GM08714 (cell line): ENCODE data around the gene ZSCAN1.

Source experiments
- H3K4me3 ChIP-seq: fragments of 200-500 bp; sonication (Bioruptor generic); 2 replicates; pipeline ENCODE4 v1.5.1; 2014; ENCODE audit warnings: mild to moderate bottlenecking, low read length, inconsistent platforms
- ZNF274 ChIP-seq: IDR thresholded peaks from 2 replicates; pipeline ENCODE4 v1.6.1; 2012; ENCODE audit warnings: mild to moderate bottlenecking, low read depth, low read length

ZSCAN1 gene

GRCh38 chr19:58047672-58048071 lies 13.8 kb downstream of the ZSCAN1 start:
- no peak for TF ChIP-seq ZNF274
- H3K4me3 ChIP-seq = no peak overlapping the region

GRCh38 chr19:58052256-58052655 lies 18.4 kb downstream of the ZSCAN1 start:
- TF ChIP-seq ZNF274 = no peak

DNA sequence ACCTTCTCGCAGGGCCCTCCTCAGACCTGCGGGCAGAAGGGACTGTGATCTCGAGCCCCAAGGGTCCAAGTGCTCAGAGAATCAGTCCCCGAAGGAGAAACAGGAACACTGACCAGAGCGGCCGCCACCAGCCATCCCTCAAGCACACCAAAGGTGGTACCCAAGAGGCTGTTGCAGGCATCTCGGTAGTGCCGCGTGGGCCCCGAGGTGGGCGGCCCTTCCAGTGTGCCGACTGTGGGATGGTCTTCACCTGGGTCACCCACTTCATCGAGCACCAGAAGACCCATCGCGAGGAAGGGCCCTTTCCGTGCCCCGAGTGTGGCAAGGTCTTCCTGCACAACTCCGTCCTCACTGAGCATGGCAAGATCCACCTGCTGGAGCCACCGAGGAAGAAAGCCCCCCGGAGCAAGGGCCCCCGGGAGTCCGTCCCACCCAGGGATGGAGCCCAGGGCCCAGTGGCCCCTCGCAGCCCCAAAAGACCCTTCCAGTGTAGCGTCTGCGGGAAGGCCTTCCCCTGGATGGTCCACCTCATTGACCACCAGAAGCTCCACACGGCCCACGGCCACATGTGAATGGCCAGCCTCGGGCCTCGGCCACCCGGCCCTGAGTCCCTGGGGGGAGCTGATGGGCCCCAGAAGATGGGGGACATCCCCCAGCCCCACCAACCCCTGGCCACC lies 19.8 kb downstream of the ZSCAN1 start:
- H3K4me3 ChIP-seq = no peak overlapping the region
- no peak for TF ChIP-seq ZNF274

More at GRCh38 chr19:58052256-58052655, 18.4 kb downstream of the ZSCAN1 start:
- H3K4me3 ChIP-seq = no peak overlapping the region

DNA sequence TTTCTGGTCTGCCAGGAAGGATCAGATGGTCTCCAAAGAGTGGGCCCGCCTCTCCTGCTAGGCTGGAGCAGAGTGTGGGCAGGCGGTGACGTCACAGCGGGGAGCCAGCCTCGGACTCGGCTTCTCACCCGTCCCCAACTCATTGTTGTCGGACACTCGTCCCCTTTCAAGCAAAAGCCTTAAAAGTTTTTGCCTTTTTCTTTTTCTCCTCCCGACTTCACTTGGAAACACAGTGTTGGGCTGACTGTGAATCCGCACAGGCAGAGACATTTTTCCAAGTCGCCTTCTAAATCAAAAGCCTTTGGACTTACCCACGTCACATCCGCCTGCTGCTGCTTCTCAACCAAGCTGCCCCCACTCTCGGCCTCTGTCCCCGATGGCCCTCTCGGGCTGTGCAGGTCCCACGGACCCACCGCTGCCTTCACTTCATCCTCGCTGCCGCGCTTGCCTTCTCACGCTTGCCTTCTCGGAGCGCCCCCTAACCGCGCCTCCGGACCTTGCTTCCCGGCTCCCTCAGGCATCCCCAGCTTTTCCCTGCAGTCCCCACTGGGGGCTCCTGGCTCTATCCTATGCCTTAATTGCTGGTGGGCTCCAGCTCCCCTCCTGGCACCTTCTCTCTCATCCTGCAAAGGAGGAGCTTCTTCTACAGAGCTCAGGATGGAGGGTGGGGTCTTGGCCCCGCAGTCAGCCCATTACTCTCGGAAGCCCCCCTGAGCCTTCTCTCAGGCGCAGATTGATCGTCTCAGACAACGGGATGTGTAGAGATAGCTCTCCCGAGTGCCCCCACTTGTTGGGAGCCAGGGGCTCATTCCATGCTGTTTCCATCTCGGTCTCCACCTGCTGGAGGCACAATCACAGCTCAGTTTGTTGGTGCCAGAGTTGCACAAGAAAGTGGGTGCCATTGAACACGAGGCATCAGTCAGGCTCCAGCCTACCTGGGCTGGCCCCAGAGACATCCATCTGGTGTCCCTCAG lies 21.4 kb downstream of the ZSCAN1 start:
- no peak for TF ChIP-seq ZNF274
- H3K4me3 ChIP-seq = no peak overlapping the region

- no peak overlapping the region for H3K4me3 ChIP-seq
- TF ChIP-seq ZNF274 = no peak
Observed at GRCh38 chr19:58056261-58056660, 22.4 kb downstream of the ZSCAN1 start.

- no peak overlapping the region for H3K4me3 ChIP-seq
- no peak for TF ChIP-seq ZNF274
Observed at GRCh38 chr19:58056861-58057260, 23.0 kb downstream of the ZSCAN1 start.

GRCh38 chr19:58058467-58058866 lies 24.6 kb downstream of the ZSCAN1 start:
- TF ChIP-seq ZNF274 = no peak
- no peak overlapping the region for H3K4me3 ChIP-seq

- TF ChIP-seq ZNF274 = no peak
- H3K4me3 ChIP-seq = no peak within 1 kb of the TSS; the same call in 1 of the 2 replicates
Observed at GRCh38 chr19:58059003-58059670, 25.3 kb downstream of the ZSCAN1 start, which contains the start of gene ZNF135. ZNF135 (plus strand) TSS chr19:58059282; CDS start chr19:58060003, 721 bp downstream.

DNA sequence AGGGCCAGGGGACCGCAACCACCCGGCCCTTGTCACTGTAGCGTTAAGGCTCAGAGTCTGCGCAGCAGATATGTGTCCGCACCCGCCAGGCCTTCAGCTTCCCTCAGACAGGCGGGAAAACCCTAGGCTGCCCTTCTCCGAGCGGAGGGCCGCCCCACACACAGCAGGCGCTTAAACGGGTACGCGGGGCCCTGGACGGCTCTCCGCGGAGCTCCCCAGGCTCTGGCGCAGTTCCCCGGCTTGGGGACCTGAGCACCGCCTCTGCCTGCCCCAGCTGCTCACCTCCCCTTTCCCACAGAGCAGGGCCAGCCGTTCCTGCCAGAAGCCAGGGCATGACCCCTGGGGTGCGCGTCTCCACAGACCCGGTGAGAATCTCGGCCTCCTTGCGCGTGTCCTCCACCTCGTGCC lies 25.9 kb downstream of the ZSCAN1 start:
- no peak overlapping the region; the same call in 1 of the 2 replicates for H3K4me3 ChIP-seq
- TF ChIP-seq ZNF274 = no peak

DNA sequence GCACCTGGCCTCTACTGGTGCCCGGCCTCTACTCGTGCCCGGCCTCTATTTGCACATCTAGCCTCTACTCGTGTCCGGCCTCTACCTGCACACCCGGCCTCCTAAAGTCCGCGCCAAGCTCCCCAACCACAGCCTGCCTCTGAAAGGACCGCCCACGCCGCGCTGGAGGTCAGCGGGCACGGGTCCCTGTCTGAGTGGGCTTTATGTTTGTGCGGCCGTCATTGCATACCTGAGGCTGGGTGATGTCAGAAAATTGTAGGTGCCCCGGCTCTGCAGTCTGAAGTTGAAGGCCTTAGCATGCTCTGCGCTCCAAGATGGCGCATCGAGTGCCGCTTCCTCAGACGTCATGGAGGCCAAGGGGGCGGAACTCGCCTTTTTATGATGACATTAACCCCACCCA lies 26.4 kb downstream of the ZSCAN1 start:
- no peak for TF ChIP-seq ZNF274
- H3K4me3 ChIP-seq = no peak overlapping the region

- no peak overlapping the region for H3K4me3 ChIP-seq
- TF ChIP-seq ZNF274 = no peak
Observed at GRCh38 chr19:58063712-58064111, 29.9 kb downstream of the ZSCAN1 start.

- H3K4me3 ChIP-seq = no peak overlapping the region
- peak; percentile 81 for TF ChIP-seq ZNF274
Observed at GRCh38 chr19:58067240-58067912, 33.6 kb downstream of the ZSCAN1 start.

- H3K4me3 ChIP-seq = no peak overlapping the region
- no peak for TF ChIP-seq ZNF274
Observed at GRCh38 chr19:58079792-58080191, 46.0 kb downstream of the ZSCAN1 start.

DNA sequence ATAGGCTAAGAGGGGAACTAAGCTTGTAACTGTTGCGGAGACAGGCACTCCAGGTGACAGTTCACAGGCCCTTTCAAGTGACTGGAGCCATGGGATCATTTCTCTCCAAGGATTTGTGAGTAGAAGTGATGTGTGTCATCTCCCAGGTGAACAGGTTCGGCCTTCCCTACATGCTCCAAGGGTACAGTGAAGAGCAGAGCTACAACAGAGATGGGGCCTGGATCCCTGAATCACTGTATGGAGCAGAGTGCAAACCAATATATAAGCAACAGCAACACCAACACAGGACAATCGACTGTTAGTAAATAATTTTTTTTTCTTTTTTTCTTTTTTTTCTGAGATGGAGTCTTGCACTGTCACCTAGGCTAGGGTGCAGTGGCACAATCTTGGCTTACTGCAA lies 49.2 kb downstream of the ZSCAN1 start:
- H3K4me3 ChIP-seq = no peak overlapping the region
- TF ChIP-seq ZNF274 = no peak
